ENCODE results near the gene RGP1. TPM values are rescaled to one million over a fixed set of nuclear protein-coding genes. Genes with fewer than 3 reads are reported as not detected.

The RGP1 gene
- total RNA-seq, 1 donor from 2014 or later, result 16.2 TPM

- Histone ChIP-seq H3K27me3 (no peaks in the 10 kb centered on the region), H3K4me1 (peaks cover 13% of the 10 kb centered on the region), H3K27ac (no peak overlapping the region), H3K36me3 (no peaks in the 10 kb centered on the region), H3K9me3 (no peaks in the 10 kb centered on the region), H3K4me3 (no peak overlapping the region)
- DNase-seq (ENCODE audit: extremely low spot score in 2 of 2), result no peak
- intact Hi-C loops (cut with DNase I), result no loop called here
- TF ChIP-seq POLR2A (IDR thresholded peaks at IDR 0.05) (no peak), CTCF (IDR thresholded peaks at IDR 0.05) (no peak), POLR2AphosphoS5 (IDR thresholded peaks at IDR 0.05; ENCODE audit: insufficient read depth in 1 of 2, low read depth in 1 of 2) (no peak)
These were observed 18.4 kb downstream of the RGP1 start for GRCh38 chr9:35767458-35767857.

GRCh38 chr9:35769763-35770162 is 20.7 kb downstream of the RGP1 start:
- H3K27me3 ChIP-seq, result no peaks in the 10 kb centered on the region
- no peak overlapping the region for H3K4me3 ChIP-seq
- H3K27ac ChIP-seq, result no peak overlapping the region
- no peak for DNase-seq (ENCODE audit: extremely low spot score in 2 of 2)
- TF ChIP-seq POLR2AphosphoS5 (IDR thresholded peaks at IDR 0.05; ENCODE audit: insufficient read depth in 1 of 2, low read depth in 1 of 2) (no peak), CTCF (IDR thresholded peaks at IDR 0.05) (no peak), POLR2A (IDR thresholded peaks at IDR 0.05) (no peak)
- no peaks in the 10 kb centered on the region for H3K9me3 ChIP-seq
- peaks cover 13% of the 10 kb centered on the region for H3K4me1 ChIP-seq
- intact Hi-C loops (cut with DNase I), result no loop called here
- no peaks in the 10 kb centered on the region for H3K36me3 ChIP-seq

- Histone ChIP-seq H3K4me3 (no peak overlapping the region), H3K4me1 (peaks cover 13% of the 10 kb centered on the region), H3K27ac (peak overlapping the region; percentile 15), H3K36me3 (no peaks in the 10 kb centered on the region), H3K27me3 (no peaks in the 10 kb centered on the region), H3K9me3 (no peaks in the 10 kb centered on the region)
- TF ChIP-seq CTCF (IDR thresholded peaks at IDR 0.05) (no peak), POLR2AphosphoS5 (IDR thresholded peaks at IDR 0.05; ENCODE audit: insufficient read depth in 1 of 2, low read depth in 1 of 2) (peak in 1 of 2 donors; percentile 39)
- intact Hi-C loops (cut with DNase I), result no loop called here
- DNase-seq (ENCODE audit: extremely low spot score in 2 of 2), result no peak
These were observed 22.0 kb downstream of the RGP1 start for GRCh38 chr9:35771075-35771433.

GRCh38 chr9:35771534-35771933 is 22.4 kb downstream of the RGP1 start:
- Histone ChIP-seq H3K36me3 (no peaks in the 10 kb centered on the region), H3K27ac (no peak overlapping the region), H3K9me3 (no peaks in the 10 kb centered on the region), H3K4me3 (no peak overlapping the region), H3K27me3 (no peaks in the 10 kb centered on the region), H3K4me1 (peaks cover 13% of the 10 kb centered on the region)
- DNase-seq (ENCODE audit: extremely low spot score in 2 of 2), result no peak
- TF ChIP-seq POLR2AphosphoS5 (IDR thresholded peaks at IDR 0.05; ENCODE audit: insufficient read depth in 1 of 2, low read depth in 1 of 2) (no peak), CTCF (IDR thresholded peaks at IDR 0.05) (no peak), POLR2A (IDR thresholded peaks at IDR 0.05) (no peak)
- intact Hi-C loops (cut with DNase I), result no loop called here

GRCh38 chr9:35771943-35772342 is 22.9 kb downstream of the RGP1 start:
- intact Hi-C loops (cut with DNase I), result no loop called here
- Histone ChIP-seq H3K27me3 (no peaks in the 10 kb centered on the region), H3K4me1 (peaks cover 13% of the 10 kb centered on the region), H3K4me3 (no peak overlapping the region), H3K36me3 (no peaks in the 10 kb centered on the region), H3K9me3 (no peaks in the 10 kb centered on the region), H3K27ac (no peak overlapping the region)
- TF ChIP-seq POLR2A (IDR thresholded peaks at IDR 0.05) (no peak), POLR2AphosphoS5 (IDR thresholded peaks at IDR 0.05; ENCODE audit: insufficient read depth in 1 of 2, low read depth in 1 of 2) (peak in 1 of 2 donors; percentile 58)
- DNase-seq (ENCODE audit: extremely low spot score in 2 of 2), result no peak

Data from vagina (tissue), 2 donors.